HepG2 (cell line): Measurements from ENCODE around the gene MAN1C1. TPM values are rescaled to one million over a fixed set of nuclear protein-coding genes. Genes with fewer than 3 reads are reported as not detected.

Source experiments
- ATAC-seq: fragments of 200-7000 bp; cut with Tn5 transposase; 3 replicates; pipeline ENCODE4 v1.9.1; 2020; ENCODE audit warnings: mild to moderate bottlenecking, moderate library complexity
- BruUV-seq: library from RNA; stranded (reverse); fragments of 400-500 nt; replicated peaks from 2 replicates; lab custom pipeline; 2021; lab: Mats Ljungman, UMichigan
- CTCF ChIA-PET: fragments of 300-600 bp; formaldehyde crosslinking; extraction: SDS; loops from one replicate; lab custom pipeline; 2021; ENCODE audit warnings: low total read pairs, inconsistent platforms, low intra/inter-chr PET ratio; lab: Yijun Ruan, JAX
- POLR2A ChIA-PET: fragments of 350-600 bp; sonication (Branson Sonifier 250); formaldehyde crosslinking; loops from one replicate; lab custom pipeline; 2020; ENCODE audit warnings: antibody characterized with exemption, inconsistent platforms; lab: Yijun Ruan, JAX
- DNase-seq: peaks from one replicate; pipeline ENCODE4 v3.0.0-alpha.2; 2015; ENCODE audit warnings: low spot score
- FAIRE-seq: peaks from 3 replicates; lab custom pipeline; 2011; peaks lifted over from hg19 to GRCh38; lab: Jason Lieb, UNC
- H2AFZ ChIP-seq: one replicate; pipeline ENCODE4 v1.6.1; 2011; ENCODE audit warnings: low read length, inconsistent platforms
- H3K27ac ChIP-seq: fragments of 300-600 bp; 3 replicates; pipeline ENCODE4 v1.8.0; 2011; ENCODE audit warnings: mixed run types, mild to moderate bottlenecking, mixed read lengths, low read length, inconsistent platforms; ENCODE audit not compliant: insufficient read depth; ENCODE audit errors: extremely low read length
- H3K27me3 ChIP-seq, 2 experiments: fragments of 200-600 bp in 1 of 2; 2 replicates in 1 of 2; 3 replicates in 1 of 2; pipeline versions ENCODE4 v1.6.0 to v1.8.0; 2011; ENCODE audit warnings: low read length in 2 of 2, mild to moderate bottlenecking in 2 of 2, moderate library complexity in 2 of 2, inconsistent platforms in 1 of 2; ENCODE audit not compliant: insufficient read depth in 2 of 2, control insufficient read depth in 1 of 2
- H3K36me3 ChIP-seq, 2 experiments: fragments of 200-600 bp in 1 of 2; replicated peaks in 1 of 2; 2 replicates in 1 of 2; 3 replicates in 1 of 2; pipeline versions ENCODE4 v1.5.1 to v1.8.0; 2011; ENCODE audit warnings: low read length in 2 of 2, inconsistent platforms in 1 of 2; ENCODE audit not compliant: insufficient read depth in 2 of 2, control insufficient read depth in 1 of 2
- H3K4me1 ChIP-seq: 2 replicates; pipeline ENCODE4 v1.5.1; 2012; ENCODE audit warnings: low read length, inconsistent platforms; ENCODE audit not compliant: insufficient read depth
- H3K4me2 ChIP-seq: 2 replicates; pipeline ENCODE4 v1.6.0; 2011; ENCODE audit warnings: low read depth, low read length, inconsistent platforms
- H3K4me3 ChIP-seq, 3 experiments: fragments of 200-600 bp in 1 of 3; sonication (generic), shearing (Covaris generic) in 1 of 3; replicated peaks in 1 of 3; 2 replicates each; pipeline ENCODE4 v1.5.1; 2011 to 2016; ENCODE audit warnings: low read length in 3 of 3, inconsistent platforms in 2 of 3, low read depth in 2 of 3, mild to moderate bottlenecking in 2 of 3, control low read depth in 1 of 3, mixed read lengths in 1 of 3; ENCODE audit not compliant: insufficient read depth in 1 of 3
- H3K79me2 ChIP-seq: one replicate; pipeline ENCODE4 v1.6.1; 2011; ENCODE audit warnings: low read length, inconsistent platforms; ENCODE audit not compliant: insufficient read depth
- H3K9ac ChIP-seq: 2 replicates; pipeline ENCODE4 v1.6.0; 2011; ENCODE audit warnings: mild to moderate bottlenecking, low read depth, low read length, inconsistent platforms; ENCODE audit not compliant: insufficient read depth
- H3K9me3 ChIP-seq: 2 replicates; pipeline ENCODE4 v1.5.1; 2012; ENCODE audit warnings: mild to moderate bottlenecking, low read length
- H4K20me1 ChIP-seq: 2 replicates; pipeline ENCODE4 v1.6.0; 2011; ENCODE audit warnings: inconsistent platforms, mild to moderate bottlenecking, low read length, moderate library complexity; ENCODE audit not compliant: insufficient read depth
- DR1 ChIP-seq: sonication (generic); formaldehyde crosslinking; IDR thresholded peaks from 2 replicates; pipeline ENCODE4 v1.8.0; 2021; ENCODE audit warnings: mild to moderate bottlenecking, missing genetic modification reagents, inconsistent platforms
- JDP2 ChIP-seq: sonication (generic); formaldehyde crosslinking; IDR thresholded peaks from 2 replicates; pipeline ENCODE4 v1.8.1; 2022; ENCODE audit warnings: missing genetic modification reagents, borderline replicate concordance
- NFIC ChIP-seq: IDR thresholded peaks from 2 replicates; pipeline ENCODE4 v1.6.1; 2012; ENCODE audit warnings: mild to moderate bottlenecking, low read length, inconsistent platforms
- PITX1 ChIP-seq: sonication (generic); formaldehyde crosslinking; IDR thresholded peaks from 2 replicates; pipeline ENCODE4 v1.5.1; 2020; ENCODE audit warnings: mild to moderate bottlenecking, missing genetic modification reagents
- TAF1 ChIP-seq: sonication (generic); formaldehyde crosslinking; IDR thresholded peaks from 2 replicates; pipeline ENCODE4 v1.4.0; 2020; ENCODE audit warnings: missing genetic modification reagents
- ZFP62 ChIP-seq: sonication (generic); formaldehyde crosslinking; IDR thresholded peaks from 2 replicates; pipeline ENCODE4 v1.4.0; 2020; ENCODE audit warnings: missing genetic modification reagents
- ZNF567 ChIP-seq: sonication (generic); formaldehyde crosslinking; IDR thresholded peaks from 2 replicates; pipeline ENCODE4 v1.8.1; 2023; ENCODE audit warnings: mild to moderate bottlenecking, missing genetic modification reagents, borderline replicate concordance
- ZNF75D ChIP-seq: sonication (generic); formaldehyde crosslinking; IDR thresholded peaks from 2 replicates; pipeline ENCODE4 v1.8.1; 2023; ENCODE audit warnings: missing genetic modification reagents, mild to moderate bottlenecking, borderline replicate concordance
- ZNF879 ChIP-seq: sonication (generic); formaldehyde crosslinking; IDR thresholded peaks from 2 replicates; pipeline ENCODE4 v1.8.1; 2023; ENCODE audit warnings: missing genetic modification reagents
- WGBS: methylation state at CpG from one replicate; pipeline ENCODE4 v1.1.6; 2017; ENCODE audit warnings: low lambda C conversion rate; 5-methylcytosine and 5-hydroxymethylcytosine counted together
- in situ Hi-C: cut with HindIII; loops from 2 replicates; pipeline ENCODE4 v1.10.0; 2017; ENCODE audit warnings: low pct_unique_long_range_greater_than_20kb; ENCODE audit not compliant: extremely low pct_ligation_motif_present
- intact Hi-C: fragments of 100-400 bp; cut with micrococcal nuclease; formaldehyde crosslinking; loops from one replicate; pipeline ENCODE4 v1.10.0; 2022; ENCODE audit not compliant: unreplicated experiment
- polyA plus RNA-seq, 8 experiments: library from polyadenylated mRNA; depleted of rRNA in 3 of 8; stranded (reverse) in 7 of 8; unstranded in 1 of 8; fragments of >200 nt; fragmentation: Illumina TruSeq in 4 of 8; extraction: Trizol in 4 of 8; gene quantifications; 2 replicates each; pipeline versions ENCODE4 v1.2.1 to v1.2.3, GENCODE V29; 2011 to 2016; ENCODE audit warnings: low read depth in 4 of 8, missing spikeins in 1 of 8, mixed read lengths in 1 of 8; ENCODE audit not compliant: insufficient read depth in 1 of 8
- total RNA-seq, 5 experiments: library from RNA; depleted of rRNA; stranded (reverse); fragments of >200 nt; fragmentation: Illumina TruSeq; extraction: Trizol; gene quantifications; 2 replicates each; pipeline ENCODE4 v1.2.3, GENCODE V29; 2016; ENCODE audit warnings: low read depth in 1 of 5
- TF ChIP-seq, protein P1 (sequence below): sonication (generic); formaldehyde crosslinking; conservative IDR thresholded peaks from 2 replicates; pipeline ENCODE4 v1.4.0; 2020; ENCODE audit warnings: missing genetic modification reagents
- TF ChIP-seq, protein P2 (sequence below): sonication (generic); formaldehyde crosslinking; IDR thresholded peaks from 2 replicates; pipeline ENCODE4 v1.8.0; 2022; ENCODE audit warnings: missing genetic modification reagents, mild to moderate bottlenecking, borderline replicate concordance
- TF ChIP-seq, protein P3 (sequence below): IDR thresholded peaks from 2 replicates; pipeline ENCODE4 v1.6.1; 2018; ENCODE audit warnings: missing genetic modification reagents, mild to moderate bottlenecking, missing compliant biosample characterization
- TF ChIP-seq, protein P4 (sequence below): sonication (generic); formaldehyde crosslinking; conservative IDR thresholded peaks from 2 replicates; pipeline ENCODE4 v1.4.0; 2020; ENCODE audit warnings: missing genetic modification reagents
- TF ChIP-seq, protein P5 (sequence below): sonication (generic); formaldehyde crosslinking; IDR thresholded peaks from 2 replicates; pipeline ENCODE4 v1.5.0; 2020; ENCODE audit warnings: mild to moderate bottlenecking, low read depth, missing genetic modification reagents, borderline replicate concordance

MAN1C1 gene
- total and polyA plus RNA-seq, 2 of the 13 experiments (the other 11 are each of a cell fraction or from before 2014, with no cell fraction given) = 0.18 to 0.49 TPM

DNA sequence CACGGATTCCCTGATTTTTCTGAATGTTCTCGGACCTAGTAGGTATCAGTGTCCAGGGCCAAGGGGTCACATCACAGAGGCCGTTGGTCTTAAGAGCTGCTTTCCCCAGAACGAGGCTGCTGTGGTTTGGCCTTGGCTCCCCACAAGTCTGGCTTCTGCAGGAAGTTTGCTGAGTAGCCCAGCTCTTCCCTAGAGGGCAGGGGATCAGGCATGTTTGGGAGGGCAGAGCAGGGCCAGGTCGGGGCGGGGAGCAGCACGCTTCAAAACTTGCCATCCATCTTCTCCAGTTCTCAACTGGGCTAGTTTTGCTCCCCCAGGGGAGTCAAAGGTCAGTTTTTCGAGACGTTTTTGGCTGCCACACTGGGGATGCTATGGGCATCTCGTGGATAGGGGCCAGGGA lies 37.0 kb downstream of the MAN1C1 start:
- TF ChIP-seq, protein P1, sequence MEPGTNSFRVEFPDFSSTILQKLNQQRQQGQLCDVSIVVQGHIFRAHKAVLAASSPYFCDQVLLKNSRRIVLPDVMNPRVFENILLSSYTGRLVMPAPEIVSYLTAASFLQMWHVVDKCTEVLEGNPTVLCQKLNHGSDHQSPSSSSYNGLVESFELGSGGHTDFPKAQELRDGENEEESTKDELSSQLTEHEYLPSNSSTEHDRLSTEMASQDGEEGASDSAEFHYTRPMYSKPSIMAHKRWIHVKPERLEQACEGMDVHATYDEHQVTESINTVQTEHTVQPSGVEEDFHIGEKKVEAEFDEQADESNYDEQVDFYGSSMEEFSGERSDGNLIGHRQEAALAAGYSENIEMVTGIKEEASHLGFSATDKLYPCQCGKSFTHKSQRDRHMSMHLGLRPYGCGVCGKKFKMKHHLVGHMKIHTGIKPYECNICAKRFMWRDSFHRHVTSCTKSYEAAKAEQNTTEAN (CRISPR knock-in tag) = no peak
- no peak for TF ChIP-seq PITX1 (CRISPR knock-in tag)
- Histone ChIP-seq H3K36me3 (no peaks in the 10 kb centered on the region), H2AFZ (no peak overlapping the region), H3K79me2 (no peaks in the 10 kb centered on the region), H3K9ac (no peak overlapping the region), H3K4me3 (no peak overlapping the region), H3K27me3 (peaks cover 8 to 42% of the 10 kb centered on the region in 2 experiments), H4K20me1 (no peaks in the 10 kb centered on the region), H3K27ac (no peak overlapping the region), H3K4me2 (no peak overlapping the region), H3K4me1 (no peaks in the 10 kb centered on the region), H3K9me3 (no peaks in the 10 kb centered on the region)
- ATAC-seq (no peak), FAIRE-seq (no peak), DNase-seq (no peak)
- intact Hi-C loops (no loop called here), in situ Hi-C loops (no loop called here)
- BruUV-seq = no TSS peak
- POLR2A ChIA-PET = no interaction called here
- 3% methylated on average over 7 of the region's 10 CpGs for WGBS
- CTCF ChIA-PET = no interaction called here

DNA sequence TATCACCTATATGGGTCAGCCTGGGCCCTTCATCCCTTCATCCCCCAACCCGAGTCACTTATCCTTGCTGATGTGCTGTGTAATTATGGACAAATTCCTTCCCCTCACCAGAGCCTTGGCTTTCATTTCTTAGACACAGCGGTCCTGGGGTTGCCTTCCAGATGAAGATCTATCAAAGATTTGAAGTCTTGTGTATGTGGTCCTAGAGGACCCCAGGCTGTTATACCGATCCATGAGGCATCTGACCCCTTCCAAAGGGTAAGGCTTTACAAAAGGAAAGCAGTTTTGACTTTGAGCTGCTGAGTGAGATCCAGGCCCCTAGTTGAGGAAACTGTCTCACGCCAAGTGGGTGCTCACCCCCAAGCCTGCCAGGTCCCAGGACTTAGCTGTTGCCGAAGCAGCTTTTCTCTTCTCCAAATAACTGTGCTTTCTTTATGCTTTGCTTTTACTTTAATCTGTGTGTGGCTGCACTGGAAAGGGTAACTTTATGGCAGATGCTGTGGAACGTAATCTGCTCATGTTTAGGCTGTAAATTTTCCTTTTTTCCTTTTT lies 37.6 kb downstream of the MAN1C1 start:
- CTCF ChIA-PET = no interaction called here
- TF ChIP-seq ZNF75D (CRISPR knock-in tag) (no peak), NFIC (no peak), JDP2 (CRISPR knock-in tag) (no peak), ZNF879 (CRISPR knock-in tag) (no peak), ZNF567 (CRISPR knock-in tag) (no peak), ZFP62 (no peak), DR1 (CRISPR knock-in tag) (no peak), TAF1 (CRISPR knock-in tag) (no peak)
- TF ChIP-seq, protein P2, sequence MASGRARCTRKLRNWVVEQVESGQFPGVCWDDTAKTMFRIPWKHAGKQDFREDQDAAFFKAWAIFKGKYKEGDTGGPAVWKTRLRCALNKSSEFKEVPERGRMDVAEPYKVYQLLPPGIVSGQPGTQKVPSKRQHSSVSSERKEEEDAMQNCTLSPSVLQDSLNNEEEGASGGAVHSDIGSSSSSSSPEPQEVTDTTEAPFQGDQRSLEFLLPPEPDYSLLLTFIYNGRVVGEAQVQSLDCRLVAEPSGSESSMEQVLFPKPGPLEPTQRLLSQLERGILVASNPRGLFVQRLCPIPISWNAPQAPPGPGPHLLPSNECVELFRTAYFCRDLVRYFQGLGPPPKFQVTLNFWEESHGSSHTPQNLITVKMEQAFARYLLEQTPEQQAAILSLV (CRISPR knock-in tag) = no peak
- TF ChIP-seq, protein P3, sequence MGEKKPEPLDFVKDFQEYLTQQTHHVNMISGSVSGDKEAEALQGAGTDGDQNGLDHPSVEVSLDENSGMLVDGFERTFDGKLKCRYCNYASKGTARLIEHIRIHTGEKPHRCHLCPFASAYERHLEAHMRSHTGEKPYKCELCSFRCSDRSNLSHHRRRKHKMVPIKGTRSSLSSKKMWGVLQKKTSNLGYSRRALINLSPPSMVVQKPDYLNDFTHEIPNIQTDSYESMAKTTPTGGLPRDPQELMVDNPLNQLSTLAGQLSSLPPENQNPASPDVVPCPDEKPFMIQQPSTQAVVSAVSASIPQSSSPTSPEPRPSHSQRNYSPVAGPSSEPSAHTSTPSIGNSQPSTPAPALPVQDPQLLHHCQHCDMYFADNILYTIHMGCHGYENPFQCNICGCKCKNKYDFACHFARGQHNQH (CRISPR knock-in tag) = no peak
- TF ChIP-seq, protein P4, sequence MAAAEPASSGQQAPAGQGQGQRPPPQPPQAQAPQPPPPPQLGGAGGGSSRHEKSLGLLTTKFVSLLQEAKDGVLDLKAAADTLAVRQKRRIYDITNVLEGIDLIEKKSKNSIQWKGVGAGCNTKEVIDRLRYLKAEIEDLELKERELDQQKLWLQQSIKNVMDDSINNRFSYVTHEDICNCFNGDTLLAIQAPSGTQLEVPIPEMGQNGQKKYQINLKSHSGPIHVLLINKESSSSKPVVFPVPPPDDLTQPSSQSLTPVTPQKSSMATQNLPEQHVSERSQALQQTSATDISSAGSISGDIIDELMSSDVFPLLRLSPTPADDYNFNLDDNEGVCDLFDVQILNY (CRISPR knock-in tag) = no peak
- TF ChIP-seq, protein P5, sequence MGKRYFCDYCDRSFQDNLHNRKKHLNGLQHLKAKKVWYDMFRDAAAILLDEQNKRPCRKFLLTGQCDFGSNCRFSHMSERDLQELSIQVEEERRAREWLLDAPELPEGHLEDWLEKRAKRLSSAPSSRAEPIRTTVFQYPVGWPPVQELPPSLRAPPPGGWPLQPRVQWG (CRISPR knock-in tag) = no peak

More for the DNA sequence above, 37.6 kb downstream of the MAN1C1 start:
- Histone ChIP-seq H2AFZ (no peak overlapping the region), H3K9me3 (no peaks in the 10 kb centered on the region), H3K27me3 (peaks cover 8 to 40% of the 10 kb centered on the region in 2 experiments), H3K4me1 (no peaks in the 10 kb centered on the region), H4K20me1 (no peaks in the 10 kb centered on the region), H3K4me2 (no peak overlapping the region), H3K4me3 (no peak overlapping the region), H3K27ac (no peak overlapping the region), H3K36me3 (no peaks in the 10 kb centered on the region), H3K79me2 (no peaks in the 10 kb centered on the region), H3K9ac (no peak overlapping the region)
- no peak for FAIRE-seq
- POLR2A ChIA-PET = no interaction called here
- DNase-seq = no peak
- no TSS peak for BruUV-seq
- 40% methylated on average over 5 of the region's 6 CpGs for WGBS
- intact Hi-C loops = no loop called here
- ATAC-seq = no peak
- in situ Hi-C loops = no loop called here
